Bronchus fibroblast of lung (primary cell): ENCODE results near the gene RDH5. TPM values are rescaled to one million over a fixed set of nuclear protein-coding genes. Genes with fewer than 3 reads are reported as not detected.

Experiments used
- total RNA-seq: library from RNA; depleted of rRNA; stranded (reverse); fragments of >200 nt; gene quantifications from 2 replicates; pipeline ENCODE4 v1.2.3, GENCODE V29; 2015

RDH5 gene
- 9.8 and 12.3 TPM in 2 replicates for total RNA-seq

GRCh38 chr12:55720071-55720564 lies at the start of gene RDH5:
TSS of gene RDH5 (plus strand) at chr12:55720393. CDS start at chr12:55721185, 792 bp downstream.

GRCh38 chr12:55707841-55708694 lies 12.1 kb upstream of the RDH5 start, which contains the start of gene ITGA7:
TSS of gene ITGA7 (minus strand) at chr12:55707904. CDS start at chr12:55707682, 222 bp downstream.

DNA sequence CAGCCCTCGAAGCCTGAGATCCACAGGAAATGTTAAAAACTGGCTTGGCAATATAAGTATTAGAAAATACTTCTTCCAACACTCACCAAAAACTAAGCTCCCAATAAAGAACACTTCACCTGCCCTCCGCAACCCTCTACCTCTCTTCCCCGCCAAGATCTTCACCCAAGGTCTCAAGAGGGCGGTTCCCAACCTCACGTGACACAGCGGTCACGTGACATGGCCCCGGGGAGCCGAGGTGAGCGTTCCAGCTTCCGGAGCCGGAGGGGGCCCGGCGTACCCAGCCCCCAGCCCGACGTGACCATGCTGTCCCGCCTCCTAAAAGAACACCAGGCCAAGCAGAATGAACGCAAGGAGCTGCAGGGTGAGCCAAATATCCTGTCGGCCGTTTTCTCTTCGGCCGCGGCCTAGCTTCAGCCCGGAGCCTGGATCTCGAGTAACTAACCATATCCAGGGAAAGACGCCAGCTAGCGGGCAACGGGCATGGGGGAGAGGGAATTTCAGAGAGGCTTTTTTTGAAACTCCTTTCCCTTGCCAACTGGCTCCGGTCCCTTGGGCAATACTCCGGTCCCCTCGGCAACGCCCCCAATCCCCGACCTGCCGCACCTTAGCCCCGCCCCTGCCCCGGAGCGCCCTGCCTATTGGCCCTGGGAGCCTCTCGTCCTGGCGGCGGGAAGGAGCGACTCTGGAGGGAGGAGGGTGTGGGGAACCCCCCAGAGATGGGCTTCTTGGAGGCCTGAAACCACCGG lies 4.2 kb upstream of the RDH5 start, which contains the start of gene BLOC1S1:
BLOC1S1 (plus strand) TSS at position 214 of the 749 bp plus-strand sequence; CDS start at position 220, 6 bp downstream.

GRCh38 chr12:55728939-55729818 lies 9.0 kb downstream of the RDH5 start, which contains the start of gene CD63:
TSS of gene CD63 (minus strand) at chr12:55729009. CDS start at chr12:55728341, 668 bp downstream.

DNA sequence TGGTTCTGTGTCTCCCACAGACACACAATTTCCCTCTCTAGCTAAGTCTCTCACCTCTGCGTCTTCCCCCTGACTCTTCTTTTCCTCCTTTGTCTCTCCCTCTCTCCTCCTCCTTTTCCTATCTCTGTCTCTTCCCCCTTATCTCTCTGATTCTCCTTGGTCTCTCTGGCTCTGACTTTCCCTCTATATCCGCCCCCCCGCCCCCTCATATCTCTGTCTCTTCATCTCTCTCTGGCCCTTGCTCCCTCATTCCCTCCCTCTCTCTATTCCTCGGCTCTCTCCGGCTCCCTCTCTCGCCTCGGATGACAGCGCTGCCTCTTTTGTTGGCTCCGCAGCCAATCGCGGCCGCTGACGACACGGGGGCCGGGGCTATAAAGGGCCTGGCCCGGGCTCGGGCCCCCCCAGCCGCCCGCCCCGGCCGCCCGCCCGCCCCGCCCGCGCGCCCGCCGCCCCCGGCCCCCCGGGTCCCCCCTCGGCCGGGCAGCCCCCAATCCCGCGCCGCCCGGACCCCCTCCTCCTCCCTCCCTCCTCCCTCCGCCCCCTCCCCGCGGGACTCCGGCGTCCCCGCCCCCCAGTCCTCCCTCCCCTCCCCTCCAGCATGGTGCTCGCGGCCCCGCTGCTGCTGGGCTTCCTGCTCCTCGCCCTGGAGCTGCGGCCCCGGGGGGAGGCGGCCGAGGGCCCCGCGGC lies 22.7 kb downstream of the RDH5 start, which contains the start of gene GDF11:
GDF11 (plus strand) TSS at position 404 of the 687 bp plus-strand sequence; CDS start at position 599, 195 bp downstream.

Other genes starting within 250 kb of the RDH5 start
- gene OR6C68, start 228.0 kb upstream of the RDH5 start, total RNA-seq = not detected in 2 replicates
- not detected in 2 replicates for gene OR6C4, start 170.8 kb upstream of the RDH5 start, total RNA-seq
- gene OR2AP1, start 147.9 kb upstream of the RDH5 start, total RNA-seq = not detected in 2 replicates
- gene OR10P1, start 83.5 kb upstream of the RDH5 start, total RNA-seq = not detected in 2 replicates
- 2.9 and 3.6 TPM in 2 replicates for gene ITGA7, start 12.5 kb upstream of the RDH5 start, total RNA-seq
- gene BLOC1S1, start 4.3 kb upstream of the RDH5 start, total RNA-seq = 233 TPM in 2 replicates
- gene CD63, start 8.6 kb downstream of the RDH5 start, total RNA-seq = 823 and 907 TPM in 2 replicates
- 10.9 and 14.3 TPM in 2 replicates for gene GDF11, start 22.7 kb downstream of the RDH5 start, total RNA-seq
- 88.3 and 122 TPM in 2 replicates for gene SARNP, start 97.3 kb downstream of the RDH5 start, total RNA-seq
- 29.1 and 31.1 TPM in 2 replicates for gene ORMDL2, start 97.6 kb downstream of the RDH5 start, total RNA-seq
- 39.7 and 41.9 TPM in 2 replicates for gene DNAJC14, start 109.2 kb downstream of the RDH5 start, total RNA-seq
- gene MMP19, start 122.5 kb downstream of the RDH5 start, total RNA-seq = 12.4 and 12.6 TPM in 2 replicates
- gene PYM1, start 207.5 kb downstream of the RDH5 start, total RNA-seq = 43.4 and 47.9 TPM in 2 replicates
- gene DGKA, start 210.8 kb downstream of the RDH5 start, total RNA-seq = 31.1 and 33.3 TPM in 2 replicates
- 0.89 and 1.0 TPM in 2 replicates for gene PMEL, start 245.6 kb downstream of the RDH5 start, total RNA-seq
- gene CDK2, start 246.4 kb downstream of the RDH5 start, total RNA-seq = 55.6 and 57.4 TPM in 2 replicates